Epidermal melanocyte (primary cell): ENCODE data around the gene ZDHHC11.
"Not testable (repeated sequence)": the region's sequence is repeated elsewhere in the genome, so short reads cannot be mapped to it uniquely, and the experiment has no call there.

Source experiments
- DNase-seq: peaks from one replicate; pipeline ENCODE4 v3.0.0; 2011; ENCODE audit warnings: low spot score; ENCODE audit not compliant: insufficient read length

The ZDHHC11 gene

GRCh38 chr5:859798-860296 is 9.1 kb upstream of the ZDHHC11 start:
- no peak for DNase-seq

GRCh38 chr5:859391-859790 is 8.6 kb upstream of the ZDHHC11 start:
- DNase-seq, result no peak

- no peak for DNase-seq
Observed at GRCh38 chr5:858726-859125, 7.9 kb upstream of the ZDHHC11 start.

- DNase-seq, result no peak
Observed at GRCh38 chr5:856531-857425, 6.0 kb upstream of the ZDHHC11 start.

- no peak for DNase-seq
Observed at GRCh38 chr5:855771-856530, 5.2 kb upstream of the ZDHHC11 start.

GRCh38 chr5:854966-855743 is 4.4 kb upstream of the ZDHHC11 start:
- DNase-seq, result no peak

- DNase-seq, result no peak
Observed at GRCh38 chr5:854217-854616, 3.4 kb upstream of the ZDHHC11 start.

GRCh38 chr5:853416-854090 is 2.8 kb upstream of the ZDHHC11 start:
- not testable (repeated sequence) for DNase-seq

GRCh38 chr5:852431-853401 is 1.9 kb upstream of the ZDHHC11 start:
- DNase-seq, result no peak

- DNase-seq, result no peak
Observed at GRCh38 chr5:852018-852417, 1.2 kb upstream of the ZDHHC11 start.

- no peak for DNase-seq
Observed at GRCh38 chr5:851553-851952, 767 bp upstream of the ZDHHC11 start.

GRCh38 chr5:851076-851475 is 290 bp upstream of the ZDHHC11 start:
- no peak for DNase-seq

GRCh38 chr5:849651-850301 is 1.0 kb downstream of the ZDHHC11 start:
- no peak for DNase-seq

- no peak for DNase-seq
Observed at GRCh38 chr5:848671-849111, 2.1 kb downstream of the ZDHHC11 start.

GRCh38 chr5:847736-848135 is 3.0 kb downstream of the ZDHHC11 start:
- DNase-seq, result not testable (repeated sequence)

GRCh38 chr5:847212-847611 is 3.6 kb downstream of the ZDHHC11 start:
- not testable (repeated sequence) for DNase-seq

- DNase-seq, result not testable (repeated sequence)
Observed at GRCh38 chr5:846602-847091, 4.1 kb downstream of the ZDHHC11 start.

- DNase-seq, result not testable (repeated sequence)
Observed at GRCh38 chr5:845676-846601, 4.8 kb downstream of the ZDHHC11 start.
